Upper lobe of right lung (tissue), 1 donor: ENCODE results near the gene GNGT2. TPM values are rescaled to one million over a fixed set of nuclear protein-coding genes. Genes with fewer than 3 reads are reported as not detected.

ENCODE experiments used
- ATAC-seq: fragments of 200-7000 bp; cut with Tn5 transposase; one replicate; pipeline ENCODE4 v1.9.1; 2020; ENCODE audit warnings: mild to moderate bottlenecking, moderate library complexity
- DNase-seq: peaks from one replicate; pipeline ENCODE4 v3.0.0-alpha.2; 2020
- H3K27ac ChIP-seq: fragments of 200-600 bp; one replicate; pipeline ENCODE4 v1.8.0; 2022
- H3K27me3 ChIP-seq: fragments of 200-600 bp; one replicate; pipeline ENCODE4 v1.8.0; 2022; ENCODE audit warnings: mild to moderate bottlenecking
- H3K36me3 ChIP-seq: fragments of 200-600 bp; one replicate; pipeline ENCODE4 v1.8.0; 2022
- H3K4me1 ChIP-seq: fragments of 200-600 bp; one replicate; pipeline ENCODE4 v1.8.0; 2022
- H3K4me3 ChIP-seq: fragments of 200-600 bp; one replicate; pipeline ENCODE4 v1.8.0; 2022; ENCODE audit warnings: mild to moderate bottlenecking
- H3K9me3 ChIP-seq: fragments of 200-600 bp; one replicate; pipeline ENCODE4 v1.8.0; 2022
- CTCF ChIP-seq: fragments of 200-600 bp; IDR thresholded peaks from one replicate; pipeline ENCODE4 v1.8.0; 2022; ENCODE audit warnings: antibody characterized with exemption
- intact Hi-C: fragments of 100-400 bp; cut with DNase I; formaldehyde crosslinking; loops from one replicate; pipeline ENCODE4 v1.11.0; 2022
- total RNA-seq: library from RNA; stranded (reverse); fragmentation: NEBNext Ultra II Directional; extraction: Animal tissue kit (Norgen Biotek cat#: 25700); gene quantifications from one replicate; pipeline ENCODE4 v1.2.1, GENCODE V29; 2021
- donor health status: DM: no; HTN: yes; CAD: no; lungs with severe emphysema.

Gene GNGT2
- total RNA-seq, 1 donor from 2014 or later: 8.5 TPM

DNA sequence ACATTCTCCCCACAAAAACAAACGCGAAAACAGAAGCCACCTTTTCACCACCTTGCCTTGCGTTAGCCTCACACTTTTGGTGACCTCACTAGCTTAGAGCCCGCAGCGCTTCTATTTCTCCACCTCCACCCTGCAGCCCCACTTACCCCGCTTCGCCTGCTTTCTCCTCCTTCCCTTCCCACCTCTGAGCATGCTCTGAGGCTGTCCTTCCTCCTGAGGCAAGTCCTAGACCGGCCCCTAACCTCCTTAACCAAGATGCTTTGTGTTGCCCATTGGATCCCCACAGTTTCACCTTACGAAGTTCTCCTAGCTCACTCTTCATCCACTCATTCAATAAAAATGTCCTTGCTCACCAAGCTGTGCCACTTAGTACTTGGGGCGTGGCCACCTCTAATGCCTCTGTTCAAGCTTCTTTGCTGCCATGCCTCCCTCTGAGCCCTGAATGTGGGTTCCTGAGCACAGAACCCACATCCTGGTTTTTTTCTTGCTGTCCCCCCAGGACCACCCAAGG lies 1.3 kb downstream of the GNGT2 start:
- Histone ChIP-seq H3K27ac (peak overlapping the region; percentile 84), H3K27me3 (peaks cover 5% of the 10 kb centered on the region), H3K36me3 (no peaks in the 10 kb centered on the region), H3K4me3 (peak overlapping the region; percentile 58), H3K4me1 (peaks cover 17% of the 10 kb centered on the region), H3K9me3 (no peaks in the 10 kb centered on the region)
- DNase-seq: no peak
- no peak for ATAC-seq
- intact Hi-C loops: no loop called here
- TF ChIP-seq CTCF: no peak

- Histone ChIP-seq H3K4me3 (no peak overlapping the region), H3K27ac (no peak overlapping the region), H3K27me3 (peaks cover 5% of the 10 kb centered on the region), H3K4me1 (peaks cover 3% of the 10 kb centered on the region), H3K9me3 (no peaks in the 10 kb centered on the region), H3K36me3 (no peaks in the 10 kb centered on the region)
- no peak for DNase-seq
- no peak for ATAC-seq
- no peak for TF ChIP-seq CTCF
- intact Hi-C loops: no loop called here
These were observed 5.9 kb downstream of the GNGT2 start for GRCh38 chr17:49204516-49204915.

DNA sequence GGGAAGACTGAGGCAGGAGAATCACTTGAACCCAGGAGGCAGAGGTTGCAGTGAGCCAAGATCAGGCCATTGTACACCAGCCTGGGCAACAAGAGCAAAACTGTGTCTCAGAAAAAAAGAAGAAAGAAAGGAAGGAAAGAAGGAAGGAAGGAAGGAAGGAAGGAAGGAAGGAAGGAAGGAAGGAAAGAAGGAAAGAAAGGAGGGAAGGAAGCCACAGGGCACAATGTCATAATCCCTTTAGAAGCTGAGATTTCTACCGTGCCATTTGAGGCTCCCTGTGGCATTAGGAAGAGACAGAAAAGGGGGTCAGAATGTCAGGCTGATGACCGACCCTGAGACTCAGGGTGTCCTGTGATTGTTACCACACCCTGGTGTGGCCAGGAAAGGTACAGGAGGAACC lies 6.6 kb downstream of the GNGT2 start:
- no peak overlapping the region for H3K27ac ChIP-seq
- no peak for TF ChIP-seq CTCF
- no peaks in the 10 kb centered on the region for H3K4me1 ChIP-seq
- intact Hi-C loops: no loop called here
- no peaks in the 10 kb centered on the region for H3K9me3 ChIP-seq
- no peak overlapping the region for H3K4me3 ChIP-seq
- no peaks in the 10 kb centered on the region for H3K36me3 ChIP-seq
- no peaks in the 10 kb centered on the region for H3K27me3 ChIP-seq
- no peak for DNase-seq
- ATAC-seq: no peak

DNA sequence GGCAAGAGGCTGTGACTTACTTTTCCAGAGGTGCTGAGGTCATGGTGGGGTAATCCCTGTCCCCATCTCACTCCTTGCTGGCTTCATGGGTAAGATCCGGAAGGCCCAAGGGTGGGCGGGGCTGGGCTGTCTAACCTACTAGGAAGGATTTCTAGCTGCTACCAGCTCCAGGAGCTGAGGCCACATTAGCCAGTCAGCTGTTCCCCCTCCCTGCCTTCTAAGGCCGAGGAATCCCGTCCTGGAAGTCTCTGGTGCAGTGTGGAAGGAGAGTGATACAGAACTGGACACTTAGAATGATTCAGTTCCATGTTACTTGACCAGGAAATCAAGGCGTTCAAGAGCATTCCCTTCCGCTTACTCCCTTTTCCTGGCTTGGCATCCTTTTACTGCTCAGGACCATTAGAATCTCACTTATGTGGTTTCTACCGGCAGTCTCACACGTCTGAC lies 8.9 kb downstream of the GNGT2 start:
- H3K27ac ChIP-seq: no peak overlapping the region
- ATAC-seq (no peak), DNase-seq (peak; percentile 26)
- no peak for TF ChIP-seq CTCF
- H3K36me3 ChIP-seq: no peaks in the 10 kb centered on the region
- intact Hi-C loops: no loop called here
- no peak overlapping the region for H3K4me3 ChIP-seq
- no peaks in the 10 kb centered on the region for H3K9me3 ChIP-seq
- H3K27me3 ChIP-seq: no peaks in the 10 kb centered on the region
- H3K4me1 ChIP-seq: no peaks in the 10 kb centered on the region

- DNase-seq: no peak
- no peak overlapping the region for H3K4me3 ChIP-seq
- no peaks in the 10 kb centered on the region for H3K9me3 ChIP-seq
- intact Hi-C loops: no loop called here
- H3K4me1 ChIP-seq: no peaks in the 10 kb centered on the region
- no peak for TF ChIP-seq CTCF
- no peak for ATAC-seq
- no peaks in the 10 kb centered on the region for H3K36me3 ChIP-seq
- H3K27ac ChIP-seq: no peak overlapping the region
- no peaks in the 10 kb centered on the region for H3K27me3 ChIP-seq
These were observed 9.8 kb downstream of the GNGT2 start for GRCh38 chr17:49200423-49201083.
